HG03469 (cell line): ENCODE measurements around the gene ZNF853.

Experiments
- ATAC-seq: cut with Tn5 transposase; IDR thresholded peaks from one replicate; pipeline ENCODE4 v1.9.1; 2021; ENCODE audit warnings: mild to moderate bottlenecking, moderate library complexity, moderate number of reproducible peaks; ENCODE audit not compliant: unreplicated experiment

ZNF853 gene

GRCh38 chr7:6604458-6604857, 11.0 kb upstream of the ZNF853 start:
- no peak for ATAC-seq

DNA sequence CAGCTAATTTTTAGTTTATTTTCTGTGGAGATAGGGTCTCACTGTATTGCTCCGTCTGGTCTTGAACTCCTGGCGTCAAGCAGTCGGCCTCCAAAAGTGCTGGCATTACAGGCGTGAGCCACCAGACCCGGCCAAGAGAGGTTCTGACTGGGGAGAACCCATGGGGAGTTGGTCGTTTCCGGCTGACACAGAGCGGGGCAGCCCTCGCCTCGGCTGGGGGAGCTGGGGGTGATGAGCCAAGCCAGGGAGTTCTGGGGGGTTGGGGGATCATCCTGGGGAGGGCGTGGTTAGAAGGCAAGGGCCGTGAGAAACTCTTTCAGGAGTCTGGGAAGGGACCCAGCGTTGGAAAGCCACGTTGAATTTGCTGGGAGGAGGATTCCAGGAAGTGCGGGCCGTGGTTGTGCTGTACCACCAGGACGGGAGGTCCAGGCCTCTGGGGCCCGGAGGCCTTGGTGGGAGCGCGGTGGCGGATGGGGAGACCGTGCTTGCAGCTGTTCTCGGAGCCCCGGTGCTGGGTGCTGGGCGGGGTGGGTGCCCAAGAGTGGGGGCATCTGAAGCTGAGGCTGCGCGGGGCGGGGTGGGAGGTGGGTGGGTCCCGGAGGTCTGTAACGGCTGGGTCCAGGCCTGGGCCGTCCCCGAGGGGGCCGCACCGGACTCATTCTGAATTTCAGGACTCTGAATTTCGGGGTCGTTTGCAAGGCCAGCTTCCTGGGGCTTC, 8.4 kb upstream of the ZNF853 start:
- no peak for ATAC-seq

DNA sequence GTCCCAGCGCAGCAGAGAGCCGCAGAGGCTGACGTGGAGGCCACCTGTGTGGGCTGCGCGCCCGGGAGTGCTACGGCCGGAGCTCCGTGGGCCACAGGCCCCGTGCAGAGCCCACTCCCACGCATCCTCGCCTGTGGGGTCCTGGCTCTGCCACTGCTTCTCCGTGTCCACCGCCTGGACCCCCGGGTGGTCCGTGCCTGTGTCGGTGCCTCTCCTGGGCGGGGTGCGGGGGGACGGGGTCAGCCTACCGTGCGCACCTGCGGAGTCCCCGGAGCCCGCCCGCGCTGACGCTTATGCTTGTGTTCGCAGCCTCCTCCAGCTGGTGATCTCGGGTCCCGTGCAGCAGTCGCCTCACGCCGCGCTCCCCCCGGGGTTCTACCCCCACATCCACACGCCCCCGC, 7.8 kb upstream of the ZNF853 start:
- no peak for ATAC-seq

GRCh38 chr7:6608081-6608480, 7.3 kb upstream of the ZNF853 start:
- no peak for ATAC-seq

DNA sequence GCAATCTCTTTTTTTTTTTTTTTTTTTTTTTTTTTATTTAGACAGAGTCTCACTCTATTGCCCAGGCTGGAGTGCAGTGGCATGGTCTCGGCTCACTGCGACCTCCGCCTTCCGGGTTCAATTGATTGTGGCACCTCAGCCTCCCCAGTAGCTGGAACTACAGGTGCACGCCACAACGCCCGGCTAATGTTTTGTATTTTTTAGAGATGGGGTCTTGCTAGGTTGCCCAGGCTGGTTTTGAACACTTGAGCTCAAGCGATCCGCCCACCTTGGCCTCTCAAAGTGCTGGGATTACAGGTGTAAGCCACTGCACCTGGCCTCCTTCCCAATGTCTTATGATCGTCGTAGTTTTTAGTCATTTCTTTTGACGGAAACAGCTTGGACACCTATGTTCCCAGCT, 6.6 kb upstream of the ZNF853 start:
- ATAC-seq = no peak

DNA sequence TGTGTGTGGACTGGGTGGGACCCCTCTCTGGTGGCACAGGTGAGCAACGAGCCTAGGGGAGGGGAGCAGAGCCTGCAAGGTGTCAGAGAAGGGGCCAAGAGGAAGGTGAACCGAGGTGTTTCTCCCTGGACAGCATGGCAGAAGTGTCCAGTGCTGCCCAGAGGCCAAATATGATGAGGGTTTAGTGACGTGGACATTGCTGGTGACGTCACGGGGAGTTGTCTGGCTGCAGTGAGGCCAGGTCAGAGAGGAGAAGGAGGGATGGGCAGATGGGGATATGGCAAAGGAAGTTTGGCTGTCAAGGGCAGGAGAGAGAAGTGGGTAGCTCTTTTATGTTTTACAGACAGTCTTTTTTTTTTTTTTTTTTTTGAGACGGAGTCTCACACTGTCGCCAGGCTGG, 2.6 kb upstream of the ZNF853 start:
- no peak for ATAC-seq

GRCh38 chr7:6613706-6614105, 1.7 kb upstream of the ZNF853 start:
- ATAC-seq = no peak

DNA sequence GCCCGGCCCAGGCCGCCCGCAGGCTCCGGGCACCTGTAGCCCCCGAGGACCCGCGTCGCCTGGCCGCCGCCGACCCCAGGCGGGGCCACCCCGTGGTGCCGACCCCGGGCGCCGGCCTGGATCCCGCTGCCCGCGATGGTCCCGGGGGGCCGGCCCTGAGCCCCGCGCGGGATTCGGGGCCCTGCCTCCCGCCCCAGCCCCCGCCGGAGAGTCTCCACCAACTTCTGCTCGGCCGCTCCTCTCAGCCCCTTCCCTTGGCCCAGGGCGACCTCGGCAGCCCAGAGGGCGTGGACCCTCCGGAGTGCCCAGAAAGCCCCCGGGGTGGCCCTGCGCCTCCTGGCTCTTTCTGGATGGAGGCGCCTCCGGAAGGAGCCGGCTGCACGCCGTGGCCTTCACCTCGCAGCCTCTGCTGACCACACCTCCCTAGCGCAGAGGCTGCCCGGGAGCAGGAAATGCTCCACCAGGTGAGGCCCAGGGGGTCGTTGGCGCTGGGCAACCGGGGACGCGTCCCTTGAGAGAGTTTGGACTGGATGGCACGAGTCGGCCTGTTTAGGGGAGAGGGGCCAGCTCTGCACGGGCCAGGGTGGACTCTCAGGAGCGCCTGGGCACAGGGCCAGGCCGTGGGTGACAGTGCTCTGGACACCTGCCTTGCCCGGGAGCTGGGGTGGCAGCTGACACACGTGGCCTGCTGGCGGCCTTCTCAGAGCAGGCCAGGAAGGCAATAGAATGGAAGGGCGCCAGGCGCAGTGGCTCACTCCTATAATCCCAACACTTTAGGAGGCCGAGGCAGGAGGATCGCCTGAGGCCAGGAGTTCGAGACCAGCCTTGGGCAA, 529 bp downstream of the ZNF853 start:
- ATAC-seq = no peak

- no peak for ATAC-seq
Measured at GRCh38 chr7:6616854-6617643, 1.6 kb downstream of the ZNF853 start.

- no peak for ATAC-seq
Measured at GRCh38 chr7:6618621-6619020, 3.2 kb downstream of the ZNF853 start.

DNA sequence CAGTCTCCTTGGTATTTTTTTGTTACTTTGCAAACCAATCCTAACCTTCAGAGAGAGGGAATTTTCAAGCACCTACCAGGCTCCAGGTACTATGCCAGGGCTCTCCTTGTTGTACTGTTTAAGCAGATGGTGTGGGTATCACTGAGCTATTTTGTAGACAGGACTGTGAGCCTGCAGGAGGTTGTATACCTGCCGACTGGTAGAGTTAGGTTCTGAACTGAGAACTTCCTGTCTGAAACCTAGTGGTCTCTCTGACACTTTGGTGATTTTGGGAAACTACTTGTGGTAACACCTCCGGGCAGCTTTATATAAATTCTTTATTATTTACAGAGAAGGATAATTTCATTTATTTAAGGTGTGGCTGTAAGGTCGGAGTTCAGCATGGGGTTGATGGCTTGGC, 4.6 kb downstream of the ZNF853 start:
- ATAC-seq = no peak

- no peak for ATAC-seq
Measured at GRCh38 chr7:6621195-6622133, 6.1 kb downstream of the ZNF853 start.

DNA sequence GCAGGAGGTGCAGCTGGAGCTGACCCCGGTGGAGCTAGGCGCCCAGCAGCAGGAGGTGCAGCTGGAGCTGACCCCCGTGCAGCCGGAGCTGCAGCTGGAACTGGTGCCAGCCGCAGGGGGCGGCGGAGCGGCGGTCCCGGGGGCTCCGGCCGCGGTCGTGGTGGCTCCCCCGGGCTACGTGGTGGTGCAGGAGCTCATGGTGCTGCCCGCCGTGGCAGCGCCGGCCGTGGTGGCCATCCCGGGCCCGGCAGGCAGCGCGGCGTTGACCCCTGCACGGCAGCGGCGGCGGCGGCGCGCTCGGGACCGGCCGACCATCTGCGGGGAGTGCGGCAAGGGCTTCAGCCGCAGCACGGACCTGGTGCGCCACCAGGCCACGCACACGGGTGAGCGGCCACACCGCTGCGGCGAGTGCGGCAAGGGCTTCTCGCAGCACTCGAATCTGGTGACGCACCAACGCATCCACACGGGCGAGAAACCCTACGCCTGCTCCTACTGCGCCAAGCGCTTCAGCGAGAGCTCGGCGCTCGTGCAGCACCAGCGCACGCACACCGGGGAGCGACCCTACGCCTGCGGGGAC, 6.8 kb downstream of the ZNF853 start:
- ATAC-seq = no peak

GRCh38 chr7:6623589-6624245, 8.3 kb downstream of the ZNF853 start:
- ATAC-seq = no peak

DNA sequence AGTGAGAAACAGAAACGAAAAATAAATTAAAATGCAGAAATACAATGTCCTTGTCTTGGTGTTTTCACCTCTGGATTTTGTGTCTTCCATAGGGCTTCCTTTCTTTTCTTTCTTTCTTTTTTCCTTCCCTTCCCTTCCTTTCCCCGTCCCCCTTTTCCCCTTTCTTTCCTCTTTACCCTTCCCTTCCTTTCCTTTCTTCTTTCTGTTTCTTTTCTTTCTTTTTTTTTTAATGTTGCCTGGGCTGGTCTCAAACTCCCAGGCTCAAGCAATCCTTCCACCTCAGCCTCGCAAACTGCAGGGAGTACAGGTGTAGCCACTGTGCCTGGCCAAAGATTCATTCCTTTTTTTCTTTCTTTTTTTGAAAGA, 8.8 kb downstream of the ZNF853 start:
- ATAC-seq = no peak

GRCh38 chr7:6628045-6628444, 12.6 kb downstream of the ZNF853 start:
- ATAC-seq = no peak

GRCh38 chr7:6630007-6630849, 14.8 kb downstream of the ZNF853 start:
- no peak for ATAC-seq

DNA sequence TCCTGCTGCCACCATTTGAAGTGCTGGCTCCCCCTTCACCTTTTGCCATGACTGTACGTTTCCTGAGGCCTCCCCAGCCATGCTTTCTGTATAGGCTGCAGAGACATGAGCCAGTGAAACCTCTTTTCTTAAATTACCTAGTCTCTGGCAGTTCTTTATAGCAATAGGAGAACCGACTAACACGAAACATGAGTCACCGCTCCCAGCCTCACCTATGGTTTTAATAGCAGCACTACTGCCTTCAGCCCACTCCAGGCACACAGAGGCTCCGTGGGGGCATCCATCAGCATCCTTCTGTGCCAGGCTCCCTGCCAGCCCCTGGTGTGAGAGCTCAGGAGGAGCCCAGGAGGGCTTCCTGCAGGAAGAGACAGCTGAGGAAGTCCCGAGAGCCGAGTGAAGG, 16.2 kb downstream of the ZNF853 start:
- no peak for ATAC-seq

DNA sequence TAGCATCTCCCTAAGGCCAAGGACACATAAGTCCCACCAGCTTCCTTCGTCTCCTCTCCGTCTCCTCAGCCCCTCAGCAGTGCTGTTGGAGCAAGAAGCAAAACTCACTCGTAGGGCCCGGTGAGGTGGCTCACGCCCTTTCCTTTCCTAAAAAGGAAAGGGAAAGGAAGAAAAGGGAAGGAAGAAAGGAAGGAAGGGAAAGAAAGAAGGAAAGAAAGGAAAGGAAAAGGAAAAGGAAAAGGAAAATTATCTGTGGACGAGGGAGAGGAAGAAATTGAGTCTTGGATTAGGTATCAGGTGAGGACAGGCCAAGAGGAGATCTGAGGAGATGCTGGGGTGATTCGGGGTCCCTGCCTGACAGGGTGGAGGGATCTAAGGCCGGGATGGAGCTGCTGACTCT, 18.6 kb downstream of the ZNF853 start:
- ATAC-seq = no peak
